GM12878 (cell line): ENCODE data around the gene HOXD1. TPM values are rescaled to one million over a fixed set of nuclear protein-coding genes. Genes with fewer than 3 reads are reported as not detected.

Experiments used
- CHD1 ChIP-seq: IDR thresholded peaks from 2 replicates; pipeline ENCODE4 v1.6.1; 2012; ENCODE audit warnings: low read depth, low read length, improper control_type of control experiment
- EP300 ChIP-seq, 2 experiments: fragments of 150-350 bp in 1 of 2; IDR thresholded peaks; 2 replicates each; pipeline ENCODE4 v1.6.1; 2011 to 2012; ENCODE audit warnings: low read depth in 2 of 2, low read length in 2 of 2, borderline replicate concordance in 1 of 2, improper control_type of control experiment in 1 of 2, inconsistent platforms in 1 of 2; ENCODE audit not compliant: control insufficient read depth in 1 of 2
- RAD51 ChIP-seq: fragments of 450-650 bp; IDR thresholded peaks from 2 replicates; pipeline ENCODE4 v1.6.1; 2016; ENCODE audit warnings: moderate library complexity, mild to moderate bottlenecking, inconsistent platforms
- TCF7 ChIP-seq: IDR thresholded peaks from 2 replicates; pipeline ENCODE4 v1.6.1; 2014; ENCODE audit warnings: antibody characterized with exemption, borderline replicate concordance
- polyA plus RNA-seq, 11 experiments: library from polyadenylated mRNA; depleted of rRNA in 4 of 11; unstranded in 6 of 11; stranded (reverse) in 5 of 11; fragments of >200 nt; fragmentation: Nextera tagmentation in 4 of 11; fragmentation: Illumina TruSeq in 1 of 11; extraction: Ambion mirVana in 4 of 11; extraction: Trizol in 1 of 11; gene quantifications; 1 replicate in 1 of 11; 2 replicates in 10 of 11; pipeline versions ENCODE4 v1.2.1 to v1.2.3, GENCODE V29; 2011 to 2016; ENCODE audit warnings: inconsistent platforms in 2 of 11, missing spikeins in 2 of 11, low read depth in 1 of 11
- total RNA-seq, 4 experiments: library from RNA; depleted of rRNA in 3 of 4; stranded (reverse); fragments of >200 nt in 3 of 4; fragmentation: Illumina TruSeq in 1 of 4; extraction: Trizol in 1 of 4; gene quantifications; 2 replicates each; pipeline versions ENCODE4 v1.2.1 to v1.2.3, GENCODE V29; 2013 to 2021
- TF ChIP-seq, protein P1 (sequence below): fragments of 450-650 bp; formaldehyde crosslinking; IDR thresholded peaks from 2 replicates; pipeline ENCODE4 v1.5.0; 2022; ENCODE audit warnings: mild to moderate bottlenecking, missing genetic modification characterization
- TF ChIP-seq, protein P2 (sequence below): fragments of 450-650 bp; IDR thresholded peaks from 2 replicates; pipeline ENCODE4 v1.6.1; 2018; ENCODE audit warnings: borderline replicate concordance, mild to moderate bottlenecking; ENCODE audit not compliant: partially characterized antibody
- TF ChIP-seq, protein P3 (sequence below): IDR thresholded peaks from 2 replicates; pipeline ENCODE4 v1.6.1; 2012; ENCODE audit warnings: low read depth, low read length, improper control_type of control experiment

Gene HOXD1
- total and polyA plus RNA-seq, 10 of the 15 experiments (the other 5 are each of a cell fraction or from before 2014, with no cell fraction given): not detected

DNA sequence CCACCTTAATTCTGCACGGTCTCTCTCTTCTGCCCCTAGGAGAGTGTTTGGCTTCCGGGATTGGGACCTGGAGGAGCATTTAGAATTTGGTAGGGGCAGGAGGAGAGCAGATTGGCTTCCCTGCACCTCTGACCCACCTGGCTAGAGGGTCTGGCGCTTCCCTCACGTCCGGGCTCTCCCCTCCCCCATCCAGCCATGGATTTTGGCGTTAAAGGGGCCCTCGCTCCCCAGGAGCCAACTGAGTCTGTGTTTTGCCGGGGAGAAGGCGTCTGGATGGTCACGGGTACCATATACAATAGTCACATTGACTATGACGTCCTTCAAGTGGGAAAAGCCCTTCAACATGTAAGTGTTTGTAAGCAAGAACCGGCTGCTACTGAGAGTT is 24.8 kb upstream of the HOXD1 start (continued):
- TF ChIP-seq, protein P1, sequence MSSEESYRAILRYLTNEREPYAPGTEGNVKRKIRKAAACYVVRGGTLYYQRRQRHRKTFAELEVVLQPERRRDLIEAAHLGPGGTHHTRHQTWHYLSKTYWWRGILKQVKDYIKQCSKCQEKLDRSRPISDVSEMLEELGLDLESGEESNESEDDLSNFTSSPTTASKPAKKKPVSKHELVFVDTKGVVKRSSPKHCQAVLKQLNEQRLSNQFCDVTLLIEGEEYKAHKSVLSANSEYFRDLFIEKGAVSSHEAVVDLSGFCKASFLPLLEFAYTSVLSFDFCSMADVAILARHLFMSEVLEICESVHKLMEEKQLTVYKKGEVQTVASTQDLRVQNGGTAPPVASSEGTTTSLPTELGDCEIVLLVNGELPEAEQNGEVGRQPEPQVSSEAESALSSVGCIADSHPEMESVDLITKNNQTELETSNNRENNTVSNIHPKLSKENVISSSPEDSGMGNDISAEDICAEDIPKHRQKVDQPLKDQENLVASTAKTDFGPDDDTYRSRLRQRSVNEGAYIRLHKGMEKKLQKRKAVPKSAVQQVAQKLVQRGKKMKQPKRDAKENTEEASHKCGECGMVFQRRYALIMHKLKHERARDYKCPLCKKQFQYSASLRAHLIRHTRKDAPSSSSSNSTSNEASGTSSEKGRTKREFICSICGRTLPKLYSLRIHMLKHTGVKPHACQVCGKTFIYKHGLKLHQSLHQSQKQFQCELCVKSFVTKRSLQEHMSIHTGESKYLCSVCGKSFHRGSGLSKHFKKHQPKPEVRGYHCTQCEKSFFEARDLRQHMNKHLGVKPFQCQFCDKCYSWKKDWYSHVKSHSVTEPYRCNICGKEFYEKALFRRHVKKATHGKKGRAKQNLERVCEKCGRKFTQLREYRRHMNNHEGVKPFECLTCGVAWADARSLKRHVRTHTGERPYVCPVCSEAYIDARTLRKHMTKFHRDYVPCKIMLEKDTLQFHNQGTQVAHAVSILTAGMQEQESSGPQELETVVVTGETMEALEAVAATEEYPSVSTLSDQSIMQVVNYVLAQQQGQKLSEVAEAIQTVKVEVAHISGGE: no peak
- TF ChIP-seq, protein P2, sequence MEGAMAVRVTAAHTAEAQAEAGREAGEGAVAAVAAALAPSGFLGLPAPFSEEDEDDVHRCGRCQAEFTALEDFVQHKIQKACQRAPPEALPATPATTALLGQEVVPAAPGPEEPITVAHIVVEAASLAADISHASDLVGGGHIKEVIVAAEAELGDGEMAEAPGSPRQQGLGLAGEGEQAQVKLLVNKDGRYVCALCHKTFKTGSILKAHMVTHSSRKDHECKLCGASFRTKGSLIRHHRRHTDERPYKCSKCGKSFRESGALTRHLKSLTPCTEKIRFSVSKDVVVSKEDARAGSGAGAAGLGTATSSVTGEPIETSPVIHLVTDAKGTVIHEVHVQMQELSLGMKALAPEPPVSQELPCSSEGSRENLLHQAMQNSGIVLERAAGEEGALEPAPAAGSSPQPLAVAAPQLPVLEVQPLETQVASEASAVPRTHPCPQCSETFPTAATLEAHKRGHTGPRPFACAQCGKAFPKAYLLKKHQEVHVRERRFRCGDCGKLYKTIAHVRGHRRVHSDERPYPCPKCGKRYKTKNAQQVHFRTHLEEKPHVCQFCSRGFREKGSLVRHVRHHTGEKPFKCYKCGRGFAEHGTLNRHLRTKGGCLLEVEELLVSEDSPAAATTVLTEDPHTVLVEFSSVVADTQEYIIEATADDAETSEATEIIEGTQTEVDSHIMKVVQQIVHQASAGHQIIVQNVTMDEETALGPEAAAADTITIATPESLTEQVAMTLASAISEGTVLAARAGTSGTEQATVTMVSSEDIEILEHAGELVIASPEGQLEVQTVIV: no peak
- no peak for TF ChIP-seq TCF7
- no peak for TF ChIP-seq CHD1
- TF ChIP-seq, protein P3, sequence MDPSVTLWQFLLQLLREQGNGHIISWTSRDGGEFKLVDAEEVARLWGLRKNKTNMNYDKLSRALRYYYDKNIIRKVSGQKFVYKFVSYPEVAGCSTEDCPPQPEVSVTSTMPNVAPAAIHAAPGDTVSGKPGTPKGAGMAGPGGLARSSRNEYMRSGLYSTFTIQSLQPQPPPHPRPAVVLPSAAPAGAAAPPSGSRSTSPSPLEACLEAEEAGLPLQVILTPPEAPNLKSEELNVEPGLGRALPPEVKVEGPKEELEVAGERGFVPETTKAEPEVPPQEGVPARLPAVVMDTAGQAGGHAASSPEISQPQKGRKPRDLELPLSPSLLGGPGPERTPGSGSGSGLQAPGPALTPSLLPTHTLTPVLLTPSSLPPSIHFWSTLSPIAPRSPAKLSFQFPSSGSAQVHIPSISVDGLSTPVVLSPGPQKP: no peak
- no peak for TF ChIP-seq EP300 (IDR thresholded peaks at IDR 0.05; ENCODE audit: borderline replicate concordance in 1 of 2, control insufficient read depth in 1 of 2, low read depth in 2 of 2, low read length in 2 of 2)
- TF ChIP-seq RAD51: no peak
- TF ChIP-seq, all 136 proteins: peak for 0
